Measurements from ENCODE around the gene TMPRSS3. TPM values are rescaled to one million over a fixed set of nuclear protein-coding genes. Genes with fewer than 3 reads are reported as not detected.

Gene TMPRSS3
- total and polyA plus RNA-seq, 9 of the 15 experiments (the other 6 are each of a cell fraction or from before 2014, with no cell fraction given) = 0.07 TPM; not detected in 8

DNA sequence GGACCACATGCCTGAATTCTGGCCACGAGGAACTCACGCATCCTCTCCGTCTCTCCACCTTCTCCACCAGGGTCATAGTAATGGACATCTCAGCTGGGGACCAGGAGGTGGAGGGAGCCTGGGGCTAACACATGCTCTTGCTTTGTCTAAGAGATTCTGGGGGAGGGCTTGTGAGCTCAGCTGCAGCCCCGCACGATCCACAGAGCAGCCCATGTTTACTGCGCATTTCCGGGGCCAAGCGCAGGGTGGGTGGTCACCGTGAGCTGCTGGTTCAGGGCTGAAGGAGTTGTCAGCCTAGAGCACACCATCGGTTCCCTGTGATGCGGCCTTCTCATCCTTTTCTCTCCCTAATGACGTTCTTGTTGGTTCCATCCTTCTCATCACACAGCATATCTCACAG is 37.6 kb downstream of the TMPRSS3 start:
- Histone ChIP-seq H3K79me2 (ENCODE audit: control insufficient read depth, insufficient read depth, low read length) (no peaks in the 10 kb centered on the region), H3K9ac (ENCODE audit: insufficient read depth in 1 of 2, low read depth in 2 of 2, low read length in 2 of 2) (no peak overlapping the region), H3K9me3 (replicated peaks; ENCODE audit: control insufficient read depth, insufficient read depth, low read depth, low read length) (0 out of 2 replicates have a peak, but pooled peaks cover 2% of the 10 kb centered on the region), H3K4me2 (ENCODE audit: insufficient read depth, low read length) (no peak overlapping the region), H3K27ac (ENCODE audit: extremely low read depth, low read depth, low read length) (no peak overlapping the region), H3K4me1 (replicated peaks in 1 of 2; ENCODE audit: control insufficient read depth in 2 of 2, insufficient read depth in 2 of 2, low read length in 2 of 2) (no peaks in the 10 kb centered on the region; a peak in 1 of 5 replicates), H3K36me3 (ENCODE audit: control insufficient read depth, insufficient read depth, low read length) (no peaks in the 10 kb centered on the region), H3K27me3 (ENCODE audit: control insufficient read depth in 2 of 2, insufficient read depth in 2 of 2, low read length in 2 of 2) (peaks cover 22 to 61% of the 10 kb centered on the region in 2 experiments), H2AFZ (ENCODE audit: low read depth, low read length) (no peak overlapping the region), H3K9me1 (ENCODE audit: control insufficient read depth, insufficient read depth, low read length) (no peaks in the 10 kb centered on the region), H4K20me1 (replicated peaks; ENCODE audit: control insufficient read depth, insufficient read depth, low read length) (no peaks in the 10 kb centered on the region; the same call in 1 of the 2 replicates), H3K4me3 (no peak overlapping the region)
- FAIRE-seq = no peak
- ATAC-seq = no peak
- in situ Hi-C loops (cut with MboI) = no loop called here
- 1% methylated on average over 12 of the region's 12 CpGs for WGBS (ENCODE audit: insufficient coverage, low coverage, missing lambda C conversion rate)
- CTCF ChIA-PET (ENCODE audit: low intra/inter-chr PET ratio) = no interaction called here
- DNase-seq (ENCODE audit: extremely low read depth in 1 of 4, low spot score in 3 of 4) = no peak
- POLR2A ChIA-PET = interaction anchor here (1.2 kb wide), 1 partner anchor 18 kb away, joined by 3 read pairs; no protein-coding TSS in a partner anchor
- BruUV-seq (replicated peaks) = no TSS peak
- intact Hi-C loops (cut with micrococcal nuclease) = no loop called here
- TF ChIP-seq CTCFL (IDR thresholded peaks at IDR 0.05; ENCODE audit: borderline replicate concordance, insufficient read depth, low read depth, low read length, poor library complexity, severe bottlenecking) (no peak), ZNF217 (CRISPR knock-in tag; IDR thresholded peaks at IDR 0.05) (no peak), XRCC4 (IDR thresholded peaks at IDR 0.05; ENCODE audit: extremely low read depth, insufficient read depth, insufficient read length) (no peak), ZNF449 (CRISPR knock-in tag; IDR thresholded peaks at IDR 0.05) (no peak), ZNF41 (CRISPR knock-in tag; conservative IDR thresholded peaks at IDR 0.05) (no peak), NR1H2 (CRISPR knock-in tag; IDR thresholded peaks at IDR 0.05) (no peak), ZBTB7A (IDR thresholded peaks at IDR 0.05; ENCODE audit: borderline replicate concordance, control insufficient read depth, low read depth, low read length) (no peak), THAP7 (CRISPR knock-in tag; IDR thresholded peaks at IDR 0.05) (no peak), ZKSCAN1 (IDR thresholded peaks at IDR 0.05; ENCODE audit: low read depth, low read length) (no peak), CAMTA2 (CRISPR knock-in tag; conservative IDR thresholded peaks at IDR 0.05) (no peak), ZBTB26 (CRISPR knock-in tag; IDR thresholded peaks at IDR 0.05) (no peak)
- TF ChIP-seq, protein P1, sequence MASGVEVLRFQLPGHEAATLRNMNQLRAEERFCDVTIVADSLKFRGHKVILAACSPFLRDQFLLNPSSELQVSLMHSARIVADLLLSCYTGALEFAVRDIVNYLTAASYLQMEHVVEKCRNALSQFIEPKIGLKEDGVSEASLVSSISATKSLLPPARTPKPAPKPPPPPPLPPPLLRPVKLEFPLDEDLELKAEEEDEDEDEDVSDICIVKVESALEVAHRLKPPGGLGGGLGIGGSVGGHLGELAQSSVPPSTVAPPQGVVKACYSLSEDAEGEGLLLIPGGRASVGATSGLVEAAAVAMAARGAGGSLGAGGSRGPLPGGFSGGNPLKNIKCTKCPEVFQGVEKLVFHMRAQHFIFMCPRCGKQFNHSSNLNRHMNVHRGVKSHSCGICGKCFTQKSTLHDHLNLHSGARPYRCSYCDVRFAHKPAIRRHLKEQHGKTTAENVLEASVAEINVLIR (CRISPR knock-in tag; IDR thresholded peaks at IDR 0.05) = no peak
- TF ChIP-seq, protein P2, sequence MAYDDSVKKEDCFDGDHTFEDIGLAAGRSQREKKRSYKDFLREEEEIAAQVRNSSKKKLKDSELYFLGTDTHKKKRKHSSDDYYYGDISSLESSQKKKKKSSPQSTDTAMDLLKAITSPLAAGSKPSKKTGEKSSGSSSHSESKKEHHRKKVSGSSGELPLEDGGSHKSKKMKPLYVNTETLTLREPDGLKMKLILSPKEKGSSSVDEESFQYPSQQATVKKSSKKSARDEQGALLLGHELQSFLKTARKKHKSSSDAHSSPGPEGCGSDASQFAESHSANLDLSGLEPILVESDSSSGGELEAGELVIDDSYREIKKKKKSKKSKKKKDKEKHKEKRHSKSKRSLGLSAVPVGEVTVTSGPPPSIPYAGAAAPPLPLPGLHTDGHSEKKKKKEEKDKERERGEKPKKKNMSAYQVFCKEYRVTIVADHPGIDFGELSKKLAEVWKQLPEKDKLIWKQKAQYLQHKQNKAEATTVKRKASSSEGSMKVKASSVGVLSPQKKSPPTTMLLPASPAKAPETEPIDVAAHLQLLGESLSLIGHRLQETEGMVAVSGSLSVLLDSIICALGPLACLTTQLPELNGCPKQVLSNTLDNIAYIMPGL (CRISPR knock-in tag; IDR thresholded peaks at IDR 0.05) = no peak
